ENCODE results near the gene PLB1.

PLB1 gene, protein sequence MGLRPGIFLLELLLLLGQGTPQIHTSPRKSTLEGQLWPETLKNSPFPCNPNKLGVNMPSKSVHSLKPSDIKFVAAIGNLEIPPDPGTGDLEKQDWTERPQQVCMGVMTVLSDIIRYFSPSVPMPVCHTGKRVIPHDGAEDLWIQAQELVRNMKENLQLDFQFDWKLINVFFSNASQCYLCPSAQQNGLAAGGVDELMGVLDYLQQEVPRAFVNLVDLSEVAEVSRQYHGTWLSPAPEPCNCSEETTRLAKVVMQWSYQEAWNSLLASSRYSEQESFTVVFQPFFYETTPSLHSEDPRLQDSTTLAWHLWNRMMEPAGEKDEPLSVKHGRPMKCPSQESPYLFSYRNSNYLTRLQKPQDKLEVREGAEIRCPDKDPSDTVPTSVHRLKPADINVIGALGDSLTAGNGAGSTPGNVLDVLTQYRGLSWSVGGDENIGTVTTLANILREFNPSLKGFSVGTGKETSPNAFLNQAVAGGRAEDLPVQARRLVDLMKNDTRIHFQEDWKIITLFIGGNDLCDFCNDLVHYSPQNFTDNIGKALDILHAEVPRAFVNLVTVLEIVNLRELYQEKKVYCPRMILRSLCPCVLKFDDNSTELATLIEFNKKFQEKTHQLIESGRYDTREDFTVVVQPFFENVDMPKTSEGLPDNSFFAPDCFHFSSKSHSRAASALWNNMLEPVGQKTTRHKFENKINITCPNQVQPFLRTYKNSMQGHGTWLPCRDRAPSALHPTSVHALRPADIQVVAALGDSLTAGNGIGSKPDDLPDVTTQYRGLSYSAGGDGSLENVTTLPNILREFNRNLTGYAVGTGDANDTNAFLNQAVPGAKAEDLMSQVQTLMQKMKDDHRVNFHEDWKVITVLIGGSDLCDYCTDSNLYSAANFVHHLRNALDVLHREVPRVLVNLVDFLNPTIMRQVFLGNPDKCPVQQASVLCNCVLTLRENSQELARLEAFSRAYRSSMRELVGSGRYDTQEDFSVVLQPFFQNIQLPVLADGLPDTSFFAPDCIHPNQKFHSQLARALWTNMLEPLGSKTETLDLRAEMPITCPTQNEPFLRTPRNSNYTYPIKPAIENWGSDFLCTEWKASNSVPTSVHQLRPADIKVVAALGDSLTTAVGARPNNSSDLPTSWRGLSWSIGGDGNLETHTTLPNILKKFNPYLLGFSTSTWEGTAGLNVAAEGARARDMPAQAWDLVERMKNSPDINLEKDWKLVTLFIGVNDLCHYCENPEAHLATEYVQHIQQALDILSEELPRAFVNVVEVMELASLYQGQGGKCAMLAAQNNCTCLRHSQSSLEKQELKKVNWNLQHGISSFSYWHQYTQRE (N-terminal part only)

GRCh38 chr2:28495551-28496250 is at the start of gene PLB1:
Gene PLB1, plus strand, starts transcription at chr2:28496060. Its CDS starts 55 bp downstream, at chr2:28496115.
- DNase-seq = no peak

DNA sequence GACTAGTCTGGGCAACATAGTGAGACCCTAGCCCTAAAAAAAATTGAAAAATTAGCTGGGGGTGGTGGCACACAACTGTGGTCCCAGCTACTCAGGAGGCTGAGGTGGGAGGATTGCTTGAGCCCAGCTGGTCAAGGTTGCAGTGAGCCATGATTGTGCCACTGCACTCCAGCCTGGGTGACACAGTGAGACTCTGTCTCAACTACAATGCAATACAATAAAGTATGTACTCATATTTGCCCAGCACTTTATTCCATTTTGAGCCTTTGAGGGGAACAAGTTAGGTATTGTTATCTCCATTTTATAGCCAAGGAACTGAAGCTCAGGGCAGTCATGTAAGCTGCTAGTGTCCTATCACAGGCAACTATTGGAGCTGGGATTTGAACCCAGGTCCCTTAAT is 49.3 kb upstream of the PLB1 start:
- DNase-seq = no peak

GRCh38 chr2:28447086-28447485 is 48.8 kb upstream of the PLB1 start:
- DNase-seq = no peak

DNA sequence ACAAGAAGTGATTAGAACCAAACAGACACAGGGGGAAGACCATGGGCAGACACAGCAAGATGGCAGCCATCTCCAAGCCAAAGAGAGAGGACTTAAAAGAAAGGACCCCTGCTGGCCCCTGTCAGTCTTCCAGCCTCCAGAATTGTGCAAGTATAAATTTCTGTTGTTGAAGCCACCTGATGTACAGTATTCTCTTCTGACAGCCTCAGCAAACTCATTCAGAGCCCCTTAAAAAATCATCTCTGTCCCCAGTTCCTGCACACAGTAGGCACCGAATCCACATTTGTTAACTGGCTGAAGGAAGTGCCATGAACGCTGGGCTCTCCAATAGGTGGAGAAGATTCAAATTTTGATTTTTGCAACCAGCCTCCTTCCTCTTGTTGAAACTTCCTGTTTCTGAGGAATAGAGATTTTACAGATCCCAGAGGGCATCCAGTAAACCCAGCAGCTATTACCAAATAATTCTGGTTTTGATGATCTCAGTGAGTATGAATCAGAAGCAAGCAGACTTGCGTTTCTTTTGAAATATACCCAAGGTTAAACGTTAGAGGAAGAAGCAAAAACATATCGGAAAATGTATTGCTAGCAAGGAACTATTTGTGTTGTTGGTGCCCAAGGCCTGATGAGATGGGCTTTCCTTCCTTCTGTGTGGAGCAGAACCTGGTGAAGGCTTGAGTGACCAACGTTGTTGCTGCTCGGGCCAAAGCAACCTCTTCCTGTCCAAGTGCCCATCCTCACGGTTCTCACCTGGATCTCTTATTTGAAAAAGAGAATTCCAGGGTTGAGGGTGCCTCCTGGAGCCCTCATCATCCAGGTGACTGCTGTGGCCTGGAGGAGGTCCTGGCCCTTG is 47.7 kb upstream of the PLB1 start:
- DNase-seq = no peak

GRCh38 chr2:28448793-28449100 is 47.1 kb upstream of the PLB1 start:
- no peak for DNase-seq

- no peak for DNase-seq
Observed at GRCh38 chr2:28449126-28449487, 46.8 kb upstream of the PLB1 start.

DNA sequence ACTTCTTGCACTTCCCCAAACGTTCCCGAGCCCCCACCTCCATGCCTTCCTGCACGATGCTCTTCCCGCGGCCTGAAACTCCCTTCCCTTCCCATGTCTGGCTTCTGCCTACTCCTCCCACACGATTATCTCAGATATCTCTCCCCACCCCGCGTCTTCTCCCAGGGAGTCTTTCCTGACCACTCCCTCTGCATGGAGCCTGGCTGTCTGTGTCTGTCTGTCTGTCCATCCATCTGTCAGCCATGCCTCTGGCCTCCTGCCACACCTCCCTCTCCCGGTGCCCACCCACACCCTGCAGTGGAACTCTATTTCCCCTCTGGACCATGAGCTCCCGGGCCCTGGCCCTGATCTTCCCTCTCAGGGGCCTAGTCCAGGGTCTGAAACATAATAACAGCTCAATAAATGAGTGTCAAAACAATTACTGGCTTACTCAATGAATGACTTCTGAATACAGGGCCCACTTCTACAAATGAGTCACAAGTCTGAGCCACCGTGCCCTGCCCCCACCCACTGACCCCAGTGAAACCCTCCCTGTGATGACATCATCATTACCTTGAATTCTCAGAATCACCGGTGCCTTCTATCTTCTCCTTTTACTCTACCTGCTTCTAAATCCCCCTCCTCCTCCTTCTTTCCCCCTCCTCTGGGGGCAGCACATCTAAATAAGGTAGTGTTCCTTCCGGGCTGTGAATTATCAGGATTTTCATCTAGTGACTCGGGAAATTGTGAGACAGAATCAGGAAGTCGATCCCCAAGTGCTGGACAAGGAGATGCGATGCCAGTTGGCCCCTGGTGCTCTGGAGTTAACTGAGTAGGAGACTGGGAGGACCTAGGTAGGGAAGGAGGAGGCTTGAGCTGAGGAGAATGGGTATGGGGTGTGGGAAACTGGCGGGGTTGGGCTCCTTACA is 46.1 kb upstream of the PLB1 start:
- DNase-seq = peak in 1 of 4 experiments; percentile 29

- no peak for DNase-seq
Observed at GRCh38 chr2:28450901-28451565, 44.8 kb upstream of the PLB1 start.

DNA sequence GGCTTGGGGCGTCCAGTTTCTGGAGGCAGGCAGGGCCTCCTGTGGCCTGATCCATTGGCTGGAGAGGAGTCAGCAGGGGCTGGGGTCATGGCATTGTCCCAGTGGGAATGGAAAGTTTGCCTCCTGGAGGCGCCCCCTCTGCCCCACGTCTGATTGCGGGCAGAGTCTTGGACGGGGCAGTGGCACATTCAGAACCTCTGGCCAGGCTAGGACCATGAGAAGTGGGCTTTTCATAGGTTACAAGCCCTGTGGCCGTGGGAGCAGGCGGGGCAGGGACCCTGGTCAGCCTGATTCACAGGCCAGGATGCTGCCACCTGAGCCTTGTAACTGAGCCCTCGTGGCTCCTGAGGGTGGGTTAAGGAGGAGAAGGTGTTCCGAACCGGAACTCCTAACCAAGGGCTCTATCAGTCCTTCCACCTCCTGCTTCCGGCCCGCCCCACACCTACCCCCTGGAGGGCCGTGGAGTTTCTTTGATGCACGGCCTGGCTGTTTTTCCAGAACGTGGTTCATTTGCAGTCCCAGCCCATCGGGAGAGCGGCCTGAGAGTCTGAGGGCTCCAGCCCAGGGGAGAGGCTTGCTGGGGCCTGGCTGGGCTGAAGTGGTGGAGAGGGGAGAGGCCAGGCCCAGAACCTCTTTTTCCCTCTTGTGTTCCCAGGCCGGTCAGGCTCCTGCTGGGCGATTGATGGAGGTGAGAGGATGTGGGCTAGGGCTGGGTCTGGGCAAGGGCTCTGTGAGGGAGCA is 43.9 kb upstream of the PLB1 start:
- DNase-seq = no peak

DNA sequence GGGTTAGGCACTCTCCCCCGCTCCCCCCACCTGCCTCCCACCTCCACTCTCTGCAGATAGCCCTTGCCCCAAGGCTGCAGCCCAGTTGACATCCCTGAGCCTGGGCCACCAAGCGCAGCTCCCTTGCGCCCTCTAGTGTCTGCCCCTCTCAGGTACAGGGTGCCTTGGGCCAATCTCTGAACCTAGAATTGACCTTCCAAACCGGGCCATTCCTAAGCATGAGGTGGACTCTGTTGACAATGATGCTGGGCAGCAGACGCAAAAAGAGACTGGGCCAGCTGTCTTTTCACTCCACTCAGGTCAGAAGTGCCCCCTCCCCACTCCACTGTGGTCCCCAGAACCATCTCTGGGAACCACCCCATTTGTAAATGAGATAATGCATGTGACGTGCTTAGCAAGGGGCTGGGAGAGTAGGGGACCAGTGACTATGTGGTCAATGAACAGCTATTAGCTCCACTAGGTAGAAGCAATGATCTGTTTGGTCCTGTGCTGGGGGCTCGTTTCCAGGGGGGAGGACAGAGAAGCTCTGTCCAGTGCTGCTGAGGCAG is 43.3 kb upstream of the PLB1 start:
- DNase-seq = peak; percentile 38 to 74 (median 66)

GRCh38 chr2:28453396-28453795 is 42.5 kb upstream of the PLB1 start:
- DNase-seq = no peak

GRCh38 chr2:28454016-28454930 is 41.6 kb upstream of the PLB1 start:
- DNase-seq = no peak

DNA sequence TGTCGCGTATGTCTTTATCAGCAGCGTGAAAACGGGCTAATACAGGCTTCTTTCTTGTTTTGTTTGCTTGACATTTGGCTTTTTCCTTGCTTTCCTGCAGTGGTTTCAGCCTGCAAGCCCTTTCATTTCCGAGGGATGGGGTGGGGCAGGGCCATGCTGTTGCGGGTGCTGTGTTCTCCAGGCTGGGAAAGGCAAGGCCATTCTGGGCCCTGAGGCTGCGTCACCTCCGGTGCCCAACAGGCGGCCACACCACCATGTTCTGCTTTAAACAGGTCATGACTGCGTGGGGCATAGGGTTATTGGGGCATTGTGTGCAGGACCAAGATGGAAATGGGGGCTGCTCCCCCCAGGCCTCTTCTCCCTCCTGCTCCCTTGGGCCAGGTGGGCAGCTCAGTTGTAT is 38.6 kb upstream of the PLB1 start:
- DNase-seq = no peak

- no peak for DNase-seq
Observed at GRCh38 chr2:28461056-28461455, 34.8 kb upstream of the PLB1 start.

- no peak for DNase-seq
Observed at GRCh38 chr2:28462122-28462521, 33.7 kb upstream of the PLB1 start.

DNA sequence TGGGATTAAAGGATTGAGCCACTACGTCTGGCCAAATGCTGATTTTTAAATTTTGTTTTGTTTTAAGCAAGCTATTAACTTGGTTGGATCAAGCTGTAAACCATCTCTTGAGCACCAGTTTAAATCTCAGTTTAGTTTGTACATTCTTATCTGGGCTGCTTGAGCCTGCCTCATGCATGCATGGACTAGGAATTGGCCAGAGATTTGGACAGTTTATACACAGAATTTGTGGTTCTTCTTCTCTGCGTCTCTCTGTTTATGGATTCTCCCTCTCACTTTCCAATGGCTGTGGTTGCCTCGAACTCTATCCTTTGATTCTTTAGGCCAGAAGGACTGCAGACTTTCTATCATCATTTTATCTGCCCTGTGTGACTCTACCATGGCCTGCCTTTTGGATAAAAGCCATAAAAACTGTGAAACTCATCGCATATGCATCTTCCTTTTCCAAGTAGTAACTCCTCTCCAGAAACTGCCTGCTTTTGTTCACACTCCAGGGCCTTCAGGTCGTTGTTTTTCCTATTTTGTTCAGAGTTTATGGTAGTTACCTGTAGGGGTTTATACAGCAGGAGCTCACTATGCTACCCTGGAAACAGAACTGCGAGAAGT is 32.5 kb upstream of the PLB1 start:
- DNase-seq = no peak

GRCh38 chr2:28463893-28464292 is 32.0 kb upstream of the PLB1 start:
- DNase-seq = no peak

All from activated naive CD4-positive, alpha-beta T cell (primary cell).